HG02973 (cell line): ENCODE results near the gene SLC35B4.
"Not testable (repeated sequence)": the region's sequence is repeated elsewhere in the genome, so short reads cannot be mapped to it uniquely, and the experiment has no call there.

Experiments used
- ATAC-seq: cut with Tn5 transposase; IDR thresholded peaks from one replicate; pipeline ENCODE4 v1.9.1; 2021; ENCODE audit warnings: moderate library complexity; ENCODE audit not compliant: unreplicated experiment

The SLC35B4 gene

DNA sequence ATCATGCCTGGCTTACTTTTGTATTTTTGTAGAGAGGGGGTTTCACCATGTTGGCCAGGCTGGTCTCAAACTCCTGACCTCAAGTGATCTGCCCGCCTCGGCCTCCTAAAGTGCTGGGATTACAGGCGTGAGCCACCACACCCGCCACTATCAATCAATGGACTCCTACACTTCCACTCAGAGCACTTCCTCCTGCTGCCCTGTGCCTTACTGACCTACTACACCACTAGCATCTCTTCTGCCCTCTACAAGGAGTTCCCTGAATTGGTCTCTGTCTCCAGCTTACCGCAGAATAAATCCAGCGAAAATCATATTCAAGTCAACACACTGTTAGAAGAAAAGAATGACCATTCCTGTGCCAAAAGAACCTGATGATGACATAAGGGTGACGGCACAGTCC is 20.7 kb downstream of the SLC35B4 start:
- not testable (repeated sequence) for ATAC-seq

DNA sequence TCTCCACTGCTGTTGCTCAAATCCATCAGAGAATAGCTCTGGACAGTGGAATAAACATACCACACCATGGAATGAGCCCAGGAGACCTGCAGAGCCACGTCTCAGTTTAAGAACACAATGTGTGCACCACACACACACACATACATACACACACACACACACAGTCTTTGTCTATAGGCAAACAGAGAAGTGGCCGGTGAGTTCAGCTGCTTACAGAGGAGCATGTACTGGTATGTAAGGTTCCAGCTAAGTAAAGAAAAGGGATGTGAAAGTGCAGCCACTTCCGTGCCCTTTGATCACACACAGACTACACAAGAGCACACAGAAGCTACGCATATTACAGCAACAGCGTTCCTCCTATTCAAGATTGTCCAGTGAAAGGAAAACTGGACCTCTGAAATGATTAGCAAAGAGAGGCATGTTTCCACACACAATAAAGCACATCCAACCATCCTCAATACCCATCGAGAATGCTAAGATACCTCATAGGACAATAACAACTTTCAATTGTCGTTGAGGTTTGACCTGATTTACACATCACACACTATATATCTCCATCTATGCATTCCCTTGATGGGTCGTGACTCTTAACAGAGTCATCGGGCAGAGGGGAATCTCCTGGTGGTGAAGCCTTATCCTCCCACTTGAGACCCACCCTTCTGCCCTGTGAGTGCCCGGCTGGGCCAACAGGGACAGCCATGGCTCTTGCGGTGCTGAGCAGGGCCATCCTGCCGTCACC is 23.6 kb downstream of the SLC35B4 start:
- ATAC-seq, result peak; percentile 100

DNA sequence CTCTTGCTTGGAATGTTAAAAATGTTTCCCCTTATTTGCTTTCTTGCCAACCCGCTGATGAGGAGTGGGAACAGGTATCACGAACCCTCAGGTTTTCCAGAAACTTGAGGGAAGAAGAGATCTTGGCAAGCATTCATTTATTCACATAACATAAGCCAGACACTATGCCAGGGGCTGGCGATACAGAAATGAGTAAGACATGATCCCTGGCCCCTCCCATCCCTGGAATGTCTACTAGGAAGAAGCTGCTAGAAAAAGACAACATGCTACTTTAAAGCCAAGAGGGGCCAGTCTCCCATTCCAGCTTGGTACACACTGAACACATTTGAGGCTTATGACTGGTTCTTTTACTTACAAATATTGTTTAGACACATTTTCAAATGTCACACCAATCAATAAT is 26.4 kb downstream of the SLC35B4 start:
- no peak for ATAC-seq

DNA sequence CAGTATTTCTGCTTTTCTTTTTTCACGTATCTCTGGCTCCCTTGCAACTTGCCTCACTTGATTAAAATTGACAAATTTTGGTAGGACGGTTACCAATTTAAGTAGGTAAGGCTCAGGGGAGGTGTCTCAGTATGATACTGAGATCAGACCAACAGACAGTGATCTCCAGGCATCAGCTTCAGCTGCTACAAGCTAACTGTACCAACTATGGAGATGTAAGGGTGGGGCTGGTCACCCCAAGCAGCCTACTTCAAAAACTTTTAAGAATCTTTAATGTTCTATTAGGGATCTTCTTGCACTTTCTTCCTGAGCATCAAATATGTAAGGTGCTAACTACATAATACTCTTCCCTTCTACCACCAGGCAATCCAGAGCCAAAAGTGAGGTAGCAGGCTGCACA is 26.9 kb downstream of the SLC35B4 start:
- no peak for ATAC-seq

DNA sequence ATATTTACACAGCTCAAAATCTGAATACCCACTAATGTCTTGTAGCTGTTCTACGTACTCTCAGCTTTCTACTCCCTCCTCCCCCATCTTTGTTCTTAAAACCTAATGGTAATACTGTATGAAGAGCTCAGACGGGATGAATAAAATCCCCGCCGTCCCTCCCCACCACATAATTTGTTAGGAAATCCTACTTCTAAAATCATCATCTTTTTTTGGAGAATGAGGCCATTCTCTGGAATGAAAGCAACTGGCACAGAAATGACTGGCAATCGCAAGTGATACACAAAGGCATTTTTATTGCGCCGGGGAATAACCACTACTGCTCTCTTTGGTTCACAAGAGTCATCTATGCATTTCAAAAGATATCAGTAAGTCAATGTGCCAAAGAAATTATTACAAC is 27.3 kb downstream of the SLC35B4 start:
- ATAC-seq, result no peak

DNA sequence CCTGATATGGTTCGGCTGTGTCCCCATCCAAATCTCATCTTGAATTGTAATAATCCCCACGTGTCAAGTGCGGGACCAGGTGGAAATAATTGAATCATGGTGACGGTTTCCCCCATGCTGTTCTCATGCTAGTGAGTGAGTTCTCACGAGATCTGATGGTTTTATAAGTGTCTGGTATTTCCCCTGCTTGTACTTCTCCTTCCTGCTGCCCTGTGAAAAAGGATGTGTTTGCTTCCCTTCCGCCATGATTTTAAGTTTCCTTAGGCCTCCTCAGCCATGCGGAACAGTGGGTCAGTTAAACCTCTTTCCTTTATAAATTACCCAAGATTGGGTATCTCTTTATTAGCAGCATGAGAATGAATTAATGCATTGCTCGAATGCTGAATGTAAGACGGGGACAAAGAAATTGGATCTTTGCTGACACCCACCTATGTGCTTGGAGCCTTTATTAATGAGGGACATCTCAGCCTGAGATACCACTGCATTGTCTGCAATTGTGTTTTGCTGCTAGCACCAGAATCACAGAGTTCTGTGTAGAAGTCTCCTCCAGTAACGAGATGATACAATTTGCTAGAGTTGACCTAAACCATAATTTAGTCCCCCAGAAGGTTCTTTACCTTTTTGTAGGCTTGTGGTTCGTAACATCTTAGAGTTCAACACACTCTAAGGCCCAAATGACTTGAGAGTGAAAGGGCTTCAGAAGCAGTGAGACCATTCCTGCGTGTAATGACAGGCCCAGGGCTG is 28.6 kb downstream of the SLC35B4 start:
- no peak for ATAC-seq

DNA sequence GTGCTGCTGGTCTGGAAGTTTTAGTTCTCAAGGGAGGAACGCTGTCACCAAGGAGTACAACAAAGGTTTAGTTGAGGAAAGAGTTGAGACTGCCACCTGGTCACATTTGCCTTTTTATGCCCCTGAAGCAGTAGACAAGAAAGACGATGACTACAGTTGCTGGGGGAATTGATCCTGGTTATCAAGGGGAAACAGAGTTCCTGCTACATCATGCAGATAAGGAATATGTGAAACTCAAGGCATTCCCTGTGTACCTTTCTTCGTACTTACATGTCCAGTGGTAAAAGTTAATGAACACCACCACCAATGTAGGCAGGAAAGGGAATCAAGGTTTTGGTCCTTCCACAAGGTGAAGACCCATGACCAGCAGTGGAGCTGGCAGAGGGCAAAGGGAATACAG is 31.8 kb downstream of the SLC35B4 start:
- ATAC-seq, result no peak

DNA sequence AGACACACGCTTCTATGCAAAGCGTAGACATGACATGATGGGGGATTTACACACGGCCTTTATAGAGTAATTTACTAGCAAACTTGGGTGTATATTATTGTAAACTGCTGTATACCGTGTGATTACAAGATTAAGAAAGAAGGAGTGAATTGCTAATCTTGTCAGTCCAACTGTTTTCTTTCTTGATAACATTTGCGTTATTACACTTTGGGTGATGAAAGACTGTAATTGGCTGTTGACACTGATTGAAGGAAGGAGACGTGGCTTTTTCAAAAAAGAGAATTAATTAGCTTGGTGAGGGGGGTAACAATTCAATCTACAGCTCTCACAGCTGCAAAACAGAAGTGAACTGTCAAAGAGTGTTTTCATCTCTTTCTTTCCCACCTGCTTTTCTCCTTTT is 32.7 kb downstream of the SLC35B4 start:
- ATAC-seq, result no peak

DNA sequence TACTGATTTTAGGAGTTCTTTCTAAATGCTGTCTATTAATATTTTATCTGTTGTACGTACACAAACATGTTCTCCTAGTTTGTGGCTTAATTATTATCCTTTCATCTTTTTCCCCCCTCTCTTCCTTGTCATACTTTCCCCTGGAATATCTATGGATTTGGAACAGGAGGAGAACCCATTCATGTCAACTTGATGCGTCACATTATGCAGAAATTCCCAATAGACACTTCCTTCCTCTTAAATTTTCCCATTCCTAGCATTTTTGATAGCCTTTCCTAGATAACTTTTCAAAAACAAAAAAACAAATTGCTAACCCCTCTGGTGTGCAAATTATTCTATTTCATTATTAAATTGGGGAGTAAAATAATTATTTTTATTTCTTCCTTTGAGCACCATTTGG is 36.2 kb downstream of the SLC35B4 start:
- no peak for ATAC-seq

DNA sequence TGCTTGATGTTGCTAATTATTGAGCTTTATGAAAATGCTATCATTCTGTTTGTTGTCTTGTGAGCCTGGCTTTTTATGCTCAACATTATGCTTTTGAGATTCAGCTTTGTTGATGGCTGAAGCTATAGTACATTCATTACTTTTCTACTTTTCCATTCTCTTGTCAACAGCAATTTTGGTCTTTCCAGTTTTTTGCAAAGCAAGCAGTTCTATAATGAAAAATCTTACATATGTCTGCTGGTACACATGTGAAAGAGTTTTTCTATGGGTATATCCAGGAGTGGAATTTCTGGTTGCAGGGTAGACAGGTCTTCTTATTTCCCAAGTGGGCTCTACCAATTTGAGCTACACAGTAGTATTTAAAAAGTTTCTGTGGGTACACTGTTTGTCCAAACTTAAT is 36.8 kb downstream of the SLC35B4 start:
- no peak for ATAC-seq

DNA sequence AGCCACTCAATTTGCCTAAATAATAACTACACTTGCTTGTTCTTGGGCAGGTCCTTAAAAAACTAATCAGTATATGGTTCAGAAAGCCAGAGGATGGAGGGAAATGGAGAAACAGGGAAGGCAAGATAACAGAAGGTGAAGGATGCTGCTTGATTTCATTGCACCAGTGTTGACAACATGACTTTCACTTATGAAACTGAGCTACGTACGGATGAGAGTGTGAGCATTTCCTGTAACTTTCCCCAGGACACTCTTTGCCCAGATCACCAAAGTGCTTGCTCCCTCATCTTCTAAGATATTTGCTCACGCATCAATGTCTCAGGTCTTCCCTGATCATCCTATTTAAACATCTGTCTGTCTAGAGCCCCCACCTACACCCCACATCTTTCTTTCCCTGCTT is 37.4 kb downstream of the SLC35B4 start:
- no peak for ATAC-seq

DNA sequence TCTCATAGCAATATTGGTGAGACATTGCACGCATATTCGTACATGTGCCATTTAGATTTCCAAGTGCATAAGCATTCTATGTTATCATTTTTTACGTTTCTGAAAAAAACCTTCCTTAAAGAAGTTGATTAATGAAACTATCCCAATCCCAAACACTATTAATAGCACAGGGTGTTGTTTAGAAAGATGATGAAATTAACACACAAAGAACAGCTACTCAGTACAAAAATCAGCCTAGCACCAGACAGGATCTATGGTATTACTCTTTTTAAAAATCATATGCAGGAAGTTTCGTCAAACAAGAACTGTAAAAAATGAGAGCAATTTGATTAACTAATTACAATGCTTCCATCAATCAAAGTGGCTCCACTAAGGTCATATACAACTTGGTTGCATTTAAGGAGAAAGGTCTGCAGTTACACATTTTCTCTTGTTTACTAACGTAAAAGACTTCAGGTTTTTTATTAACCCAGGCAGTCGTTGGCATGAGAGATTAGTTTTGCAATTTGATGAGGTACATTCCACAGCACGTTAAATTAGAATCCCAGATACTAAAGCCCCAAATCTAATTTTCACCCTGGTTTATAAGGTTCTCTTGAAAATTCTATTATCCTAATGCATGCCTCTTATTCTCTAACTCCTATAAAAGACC is 38.1 kb downstream of the SLC35B4 start:
- ATAC-seq, result no peak

DNA sequence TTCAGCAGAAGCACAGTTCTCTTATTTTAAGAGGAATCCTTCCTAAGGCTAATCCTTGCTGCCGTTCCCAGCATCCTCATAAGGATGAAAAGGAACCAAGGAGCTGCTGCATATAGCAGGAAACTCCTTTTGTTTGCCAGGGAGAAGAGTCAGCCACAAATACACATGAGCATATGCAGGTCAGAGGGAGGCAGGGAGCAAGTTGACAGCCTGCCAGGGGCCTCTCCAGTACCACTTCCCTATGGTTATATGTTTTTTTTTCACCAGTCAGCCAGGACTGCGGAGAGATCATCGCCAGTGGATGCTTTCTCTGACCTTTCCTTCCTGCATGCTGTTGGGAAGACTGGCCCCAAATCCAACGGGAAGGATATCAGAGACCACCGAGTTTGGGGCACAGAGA is 39.8 kb downstream of the SLC35B4 start:
- ATAC-seq, result no peak

DNA sequence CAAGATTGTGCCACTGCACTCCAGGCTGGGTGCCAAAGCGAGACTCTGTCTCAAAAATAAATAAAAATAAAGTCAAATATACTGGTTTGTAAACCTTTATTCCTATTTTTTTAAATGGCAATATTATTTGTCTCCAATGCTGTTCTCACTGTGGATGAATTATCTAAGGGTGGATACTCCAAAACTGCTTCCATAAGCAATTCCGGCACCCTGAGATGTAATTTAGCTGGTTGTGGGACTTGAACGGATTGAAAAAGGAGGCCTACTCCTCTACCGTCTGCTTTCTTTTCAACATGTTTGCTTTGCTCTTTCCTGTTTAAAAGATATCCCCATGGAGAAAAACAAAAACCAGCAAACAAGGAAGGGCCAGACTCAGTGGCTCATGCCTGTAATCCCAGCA is 54.4 kb downstream of the SLC35B4 start:
- no peak for ATAC-seq

DNA sequence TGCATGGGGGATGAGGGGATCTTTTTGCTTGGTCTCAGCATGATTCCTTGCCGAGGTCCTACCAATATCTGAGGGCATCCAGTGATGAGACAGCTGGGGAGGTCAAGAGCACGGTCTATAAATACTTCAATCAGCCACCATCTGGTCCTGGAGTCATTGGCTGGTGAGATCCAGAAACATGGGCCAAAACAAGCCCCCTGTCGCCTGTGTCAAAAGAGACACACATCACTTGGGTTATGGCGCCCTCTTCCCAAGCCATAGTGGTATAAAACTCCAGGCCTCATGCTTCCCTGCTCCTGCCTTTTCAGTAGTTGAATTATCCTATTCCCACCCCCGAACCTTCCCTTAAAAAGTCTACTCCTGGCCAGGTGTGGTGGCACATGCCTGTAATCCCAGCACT is 60.9 kb downstream of the SLC35B4 start:
- ATAC-seq, result no peak

DNA sequence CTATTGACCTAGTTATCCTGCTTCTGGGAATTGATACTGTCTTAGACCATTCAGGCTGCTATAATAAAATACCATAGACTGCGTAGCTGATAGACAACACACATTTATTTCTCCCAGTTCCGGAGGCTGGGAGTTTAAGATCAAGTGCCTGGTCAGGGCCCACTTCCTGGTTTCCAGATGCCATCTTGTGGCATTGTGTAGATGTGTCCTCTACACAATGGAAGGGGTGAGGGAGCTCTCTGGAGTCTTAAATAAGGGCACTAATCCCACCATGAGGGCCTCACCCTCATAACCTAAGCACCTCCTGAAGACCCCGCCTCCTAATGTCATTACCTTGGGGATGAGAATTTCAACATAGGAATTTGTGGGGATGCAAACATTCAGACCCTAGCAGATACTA is 62.4 kb downstream of the SLC35B4 start:
- ATAC-seq, result no peak

DNA sequence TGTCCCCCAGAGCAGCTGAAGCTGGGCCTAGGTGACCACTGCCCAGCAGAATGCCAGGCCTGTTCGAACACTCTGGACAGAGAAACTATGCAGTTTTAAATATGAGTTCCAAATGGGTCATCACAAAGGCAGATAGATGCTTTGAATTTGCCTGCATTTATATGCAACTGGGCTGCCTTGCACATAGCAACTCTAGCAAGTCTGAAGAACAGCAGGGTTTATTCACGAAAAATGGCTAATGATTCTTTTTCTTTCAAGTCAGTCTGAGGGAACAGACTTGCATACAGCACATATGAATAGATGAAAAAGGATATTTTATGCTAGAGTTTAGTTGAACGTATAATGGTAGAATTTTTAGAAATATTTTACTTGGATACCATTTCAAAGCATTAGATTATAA is 68.5 kb downstream of the SLC35B4 start:
- no peak for ATAC-seq

DNA sequence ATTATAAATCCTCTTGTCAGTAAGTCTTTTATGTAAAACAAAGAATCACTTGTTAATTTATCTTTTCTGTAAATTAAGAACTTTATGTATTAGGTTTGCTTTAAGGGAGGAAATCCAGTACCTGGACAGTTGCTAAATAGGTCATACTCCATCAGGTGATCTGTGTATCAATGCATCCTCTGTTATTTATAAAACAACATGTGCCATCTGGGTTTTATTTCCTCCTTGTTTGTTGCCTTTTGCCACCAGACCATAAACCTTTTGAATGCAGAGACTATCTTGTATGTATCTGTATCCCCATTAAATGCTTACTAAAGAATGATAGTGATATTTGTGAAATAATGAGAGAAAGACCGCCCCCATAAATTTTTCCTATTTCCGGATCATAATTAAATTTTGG is 70.0 kb downstream of the SLC35B4 start:
- ATAC-seq, result no peak

DNA sequence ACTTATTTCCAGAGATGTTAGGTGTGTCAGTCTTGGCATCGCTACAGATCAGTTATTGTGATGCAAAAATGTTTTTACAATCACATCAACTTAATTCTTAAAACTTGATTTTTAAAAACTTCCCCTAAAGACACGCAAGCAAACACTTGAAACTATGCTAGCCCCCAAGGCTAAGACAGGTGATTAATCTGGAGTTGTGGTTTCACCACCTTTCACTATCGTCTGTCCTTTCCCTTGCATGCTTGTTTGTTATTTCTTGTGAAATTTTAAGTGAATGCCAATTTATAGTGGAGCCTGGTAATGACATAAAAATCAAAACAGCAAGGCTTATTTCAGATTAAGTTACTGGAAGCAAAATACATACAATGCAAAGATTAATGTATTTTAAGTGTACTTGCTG is 70.4 kb downstream of the SLC35B4 start:
- ATAC-seq, result no peak

DNA sequence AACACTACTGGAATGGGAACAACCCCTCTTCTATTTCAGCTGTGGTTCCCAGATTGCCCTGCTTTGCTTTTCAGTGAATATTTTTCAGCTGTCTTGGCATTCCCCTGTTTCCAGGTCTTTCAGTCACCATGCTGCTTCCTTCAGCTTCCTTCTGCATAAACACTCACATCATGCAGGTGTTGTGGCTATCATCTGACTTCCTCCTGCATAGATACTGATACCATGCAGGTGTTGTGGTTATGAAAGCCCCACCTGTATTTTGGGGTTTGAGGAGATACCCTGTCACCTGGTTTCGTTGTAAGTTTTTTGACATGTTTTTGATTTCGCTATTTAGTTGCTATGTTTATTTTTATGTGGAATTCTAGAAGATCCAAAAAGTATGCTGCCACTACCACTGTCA is 71.5 kb downstream of the SLC35B4 start:
- no peak for ATAC-seq
